Stomach (tissue), 9 donors: ENCODE data around the gene ADCY5. TPM values are rescaled to one million over a fixed set of nuclear protein-coding genes. Genes with fewer than 3 reads are reported as not detected.
A peak's percentile ranks its signal among the peaks of the same experiment; 100 is the strongest.

ENCODE experiments used
- DNase-seq, 2 donors: peaks; one replicate each; pipeline versions ENCODE4 v3.0.0 to v3.0.0-alpha.2; 2013 to 2019
- H3K27ac ChIP-seq, 5 donors: fragments of 200-600 bp in 4 of 5; sonication (generic) in 4 of 5; one replicate each; pipeline ENCODE4 v1.5.1; 2013 to 2019; ENCODE audit warnings: mild to moderate bottlenecking in 1 of 5, moderate library complexity in 1 of 5
- H3K27me3 ChIP-seq, 3 donors: fragments of 200-600 bp; sonication (generic); one replicate each; pipeline ENCODE4 v1.5.1; 2017 to 2019; ENCODE audit warnings: mixed run types in 1 of 3
- H3K36me3 ChIP-seq, 4 donors: fragments of 200-600 bp; sonication (generic); 1 replicate in 3 of 4; 2 replicates in 1 of 4; pipeline ENCODE4 v1.5.1; 2016 to 2019
- H3K4me1 ChIP-seq, 4 donors: fragments of 200-600 bp; sonication (generic); one replicate each; pipeline ENCODE4 v1.5.1; 2016 to 2019
- H3K4me3 ChIP-seq, 4 donors: fragments of 200-600 bp; sonication (generic) in 3 of 4; one replicate each; pipeline ENCODE4 v1.5.1; 2016 to 2019; ENCODE audit warnings: mild to moderate bottlenecking in 1 of 4
- H3K9me3 ChIP-seq, 4 donors: fragments of 200-600 bp; sonication (generic); one replicate each; pipeline ENCODE4 v1.5.1; 2016 to 2019
- CTCF ChIP-seq, 7 experiments: fragments of 450-650 bp in 4 of 7; fragments of 200-600 bp in 3 of 7; sonication (generic) in 3 of 7; IDR thresholded peaks; one replicate each; pipeline ENCODE4 v1.5.1; 2016 to 2019; ENCODE audit warnings: antibody characterized with exemption in 7 of 7, control low read depth in 2 of 7, mild to moderate bottlenecking in 1 of 7
- EP300 ChIP-seq: sonication (generic); formaldehyde crosslinking; IDR thresholded peaks from one replicate; pipeline ENCODE4 v1.6.1; 2017; ENCODE audit warnings: antibody characterized with exemption
- POLR2A ChIP-seq, 4 donors: fragments of 450-650 bp; IDR thresholded peaks; one replicate each; pipeline ENCODE4 v1.6.1; 2016; ENCODE audit warnings: antibody characterized with exemption in 4 of 4, control low read depth in 2 of 4, mild to moderate bottlenecking in 1 of 4, moderate library complexity in 1 of 4
- POLR2AphosphoS5 ChIP-seq, 3 donors: sonication (generic); formaldehyde crosslinking; IDR thresholded peaks; one replicate each; pipeline ENCODE4 v1.6.1; 2016; ENCODE audit warnings: antibody characterized with exemption in 3 of 3
- WGBS, 5 donors: extraction: QIAGEN DNeasy Blood & Tissue Kit in 3 of 5; methylation state at CpG; one replicate each; pipeline versions ENCODE4 v1.1.5 to v1.1.7; 2013 to 2018; 5-methylcytosine and 5-hydroxymethylcytosine counted together
- intact Hi-C: fragments of 100-400 bp; cut with DNase I; formaldehyde crosslinking; loops from one replicate; pipeline ENCODE4 v1.15.1; 2023; ENCODE audit warnings: low total_unique reads
- polyA plus RNA-seq, 3 donors: library from polyadenylated mRNA; stranded (reverse); fragments of 200-250 nt; gene quantifications; one replicate each; pipeline ENCODE4 v1.2.3, GENCODE V29; 2013
- total RNA-seq, 5 donors: library from RNA; depleted of rRNA; stranded (reverse); fragments of >200 nt; gene quantifications; one replicate each; pipeline versions ENCODE4 v1.1.0 to v1.2.3, GENCODE V29; 2014 to 2016
- donor health status: healthy with polysubstance abuse.
- donor health status: Bipolar disorder and iron deficiency.
- donor health status: healthy.

ADCY5 gene
- total and polyA plus RNA-seq, 8 donors, result 1.8 to 79.9 (median 16.3) TPM

- WGBS, 5 donors, result 80 to 90% (median 85%) methylated on average over 7 of the region's 7 CpGs
- H3K36me3 ChIP-seq, result no peaks in the 10 kb centered on the region
Measured at GRCh38 chr3:123442908-123443307, 6.0 kb downstream of the ADCY5 start.

GRCh38 chr3:123442125-123442524 is 6.8 kb downstream of the ADCY5 start:
- Histone ChIP-seq H3K36me3 (no peaks in the 10 kb centered on the region), H3K4me1 (peaks cover 0 to 32% (median 14%) of the 10 kb centered on the region in 4 donors), H3K4me3 (no peak overlapping the region), H3K27ac (peak overlapping the region in 4 of 5 donors; percentile 16 to 89 (median 60)), H3K27me3 (peaks cover 0 to 22% (median 5%) of the 10 kb centered on the region in 3 donors), H3K9me3 (no peaks in the 10 kb centered on the region)
- no peak for DNase-seq
- TF ChIP-seq EP300 (no peak), POLR2AphosphoS5 (IDR thresholded peaks at IDR 0.05) (no peak), POLR2A (IDR thresholded peaks at IDR 0.05) (no peak), CTCF (IDR thresholded peaks at IDR 0.05) (no peak)
- intact Hi-C loops, result no loop called here
- WGBS, 5 donors, result 71 to 88% (median 84%) methylated on average over 5 to 9 of the region's 9 CpGs

More at GRCh38 chr3:123442908-123443307, 6.0 kb downstream of the ADCY5 start:
- Histone ChIP-seq H3K4me1 (peaks cover 0 to 32% (median 11%) of the 10 kb centered on the region in 4 donors), H3K27ac (peak overlapping the region in 3 of 5 donors; percentile 16 to 89 (median 88)), H3K27me3 (peaks cover 0 to 30% (median 11%) of the 10 kb centered on the region in 3 donors), H3K9me3 (no peaks in the 10 kb centered on the region), H3K4me3 (no peak overlapping the region)
- intact Hi-C loops, result no loop called here
- DNase-seq, result no peak
- TF ChIP-seq POLR2A (IDR thresholded peaks at IDR 0.05) (no peak), EP300 (no peak), CTCF (IDR thresholded peaks at IDR 0.05) (no peak), POLR2AphosphoS5 (IDR thresholded peaks at IDR 0.05) (no peak)

GRCh38 chr3:123439806-123440580 is 8.9 kb downstream of the ADCY5 start:
- H3K9me3 ChIP-seq, result no peaks in the 10 kb centered on the region
- DNase-seq, result no peak
- TF ChIP-seq POLR2A (IDR thresholded peaks at IDR 0.05) (no peak), CTCF (IDR thresholded peaks at IDR 0.05) (no peak), POLR2AphosphoS5 (IDR thresholded peaks at IDR 0.05) (no peak), EP300 (no peak)
- no peak overlapping the region for H3K4me3 ChIP-seq
- peak overlapping the region in 3 of 5 donors; percentile 3 to 89 (median 88) for H3K27ac ChIP-seq
- no peaks in the 10 kb centered on the region for H3K36me3 ChIP-seq
- WGBS, 5 donors, result 58 to 78% (median 74%) methylated on average over 9 of the region's 9 CpGs
- intact Hi-C loops, result no loop called here
- H3K27me3 ChIP-seq, result peaks cover 0 to 9% (median 0%) of the 10 kb centered on the region in 3 donors
- H3K4me1 ChIP-seq, result peaks cover 0 to 31% (median 11%) of the 10 kb centered on the region in 4 donors

GRCh38 chr3:123432832-123433523 is 15.9 kb downstream of the ADCY5 start:
- Histone ChIP-seq H3K4me1 (peaks cover 0 to 56% (median 25%) of the 10 kb centered on the region in 4 donors), H3K27me3 (no peaks in the 10 kb centered on the region), H3K4me3 (no peak overlapping the region), H3K9me3 (no peaks in the 10 kb centered on the region), H3K27ac (peak overlapping the region in 4 of 5 donors; percentile 59 to 82 (median 74)), H3K36me3 (no peaks in the 10 kb centered on the region)
- intact Hi-C loops, result no loop called here
- TF ChIP-seq EP300 (peak; percentile 73), CTCF (IDR thresholded peaks at IDR 0.05) (no peak), POLR2A (IDR thresholded peaks at IDR 0.05) (no peak), POLR2AphosphoS5 (IDR thresholded peaks at IDR 0.05) (peak; percentile 16 to 77 (median 35))
- no peak for DNase-seq
- 57 to 70% (median 67%) methylated on average over 6 of the region's 6 CpGs for WGBS, 5 donors
